Measurements from ENCODE around the gene RANBP1. TPM values are rescaled to one million over a fixed set of nuclear protein-coding genes. Genes with fewer than 3 reads are reported as not detected.
"Not testable (repeated sequence)": the region's sequence is repeated elsewhere in the genome, so short reads cannot be mapped to it uniquely, and the experiment has no call there.

The RANBP1 gene
- total RNA-seq, 1 experiment from 2014 or later = 522 TPM

DNA sequence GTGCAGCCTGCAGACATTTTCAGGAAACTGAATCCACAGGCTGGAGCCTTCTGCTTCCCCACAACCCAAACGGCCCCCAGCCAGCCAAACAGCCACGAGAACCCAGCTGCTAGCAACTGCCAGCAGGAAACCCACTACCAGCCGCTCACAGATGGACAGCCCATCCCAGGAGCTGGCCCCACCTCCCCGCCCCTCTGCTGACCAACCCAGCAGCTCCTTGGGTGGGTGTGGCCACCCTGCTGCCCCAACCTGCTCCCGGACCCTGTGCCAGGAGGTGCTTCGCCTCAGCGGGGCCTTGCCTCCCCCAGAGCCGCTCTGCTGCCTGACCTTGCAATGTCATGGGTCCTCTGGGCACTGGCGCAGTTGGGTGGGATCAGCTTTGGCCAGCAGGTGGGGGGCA, 43.2 kb downstream of the RANBP1 start:
- peaks cover 2 to 13% of the 10 kb centered on the region in 2 experiments; a peak in 4 of 5 replicates for H3K9me3 Mint-ChIP-seq
- WGBS (ENCODE audit: extremely low coverage, insufficient read length, low lambda C conversion rate) = no CpG with 5 or more reads among the region's 9 CpGs
- H4K20me1 ChIP-seq (ENCODE audit: control insufficient read depth, insufficient read depth, insufficient read length) = no peaks in the 10 kb centered on the region

DNA sequence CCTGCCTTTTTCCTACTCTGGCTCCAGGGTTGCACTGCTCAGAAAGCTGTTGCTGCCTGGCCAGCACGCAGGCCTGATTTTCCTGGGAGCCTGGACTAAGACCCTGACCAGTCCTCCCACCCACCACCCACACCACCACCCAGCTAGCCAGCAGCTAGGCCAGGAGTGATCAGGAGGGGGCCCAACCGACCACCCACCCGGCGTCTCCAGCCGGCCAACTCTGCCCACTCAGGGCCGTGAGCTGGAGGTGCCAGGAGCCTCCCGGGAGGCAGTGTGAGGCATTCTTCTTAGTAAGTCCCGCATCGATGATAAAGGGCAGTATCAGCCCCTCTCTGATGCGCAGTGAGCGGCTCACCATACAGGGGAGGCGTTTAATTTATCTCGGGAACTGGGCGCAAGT, 43.6 kb downstream of the RANBP1 start:
- peaks cover 6 to 17% of the 10 kb centered on the region in 2 experiments; a peak in 4 of 5 replicates for H3K9me3 Mint-ChIP-seq
- H3K36me3 Mint-ChIP-seq (ENCODE audit: insufficient read depth in 1 of 3, low read depth in 3 of 3); DNase-seq; H3K4me1 ChIP-seq (ENCODE audit: insufficient read depth, low read length); H3K27me3 ChIP-seq (ENCODE audit: insufficient read depth, low read length); H2BK20ac ChIP-seq (ENCODE audit: low read depth, low read length, poor library complexity, severe bottlenecking); H3K27ac Mint-ChIP-seq; H2AFZ ChIP-seq (ENCODE audit: low read length); H3K79me2 ChIP-seq (ENCODE audit: insufficient read depth, low read length); H3T11ph ChIP-seq (ENCODE audit: low read length); H2BK120ac ChIP-seq (ENCODE audit: low read depth, low read length, poor library complexity, severe bottlenecking); H3K4me3 Mint-ChIP-seq; H2BK5ac ChIP-seq (ENCODE audit: insufficient read length, low read length); H3K4me1 Mint-ChIP-seq; H4K20me1 ChIP-seq (ENCODE audit: control insufficient read depth, insufficient read depth, insufficient read length); H2AK5ac ChIP-seq (ENCODE audit: insufficient read length, low read length); H4K8ac ChIP-seq (replicated peaks; ENCODE audit: insufficient read length, low read depth, low read length); H3K56ac ChIP-seq (ENCODE audit: insufficient read length, low read depth, low read length); H3K4ac ChIP-seq (ENCODE audit: low read depth, low read length); H3K18ac ChIP-seq (ENCODE audit: insufficient read length, low read depth, low read length); H4K5ac ChIP-seq (ENCODE audit: insufficient read length, low read depth, low read length); H3K27me3 Mint-ChIP-seq (ENCODE audit: low read depth); H4K91ac ChIP-seq (ENCODE audit: insufficient read length, low read depth, low read length); H3K23me2 ChIP-seq (ENCODE audit: insufficient read length, low read depth, low read length, poor library complexity, severe bottlenecking); H3K23ac ChIP-seq (ENCODE audit: insufficient read length, low read depth, low read length); H3K79me1 ChIP-seq (ENCODE audit: insufficient read depth, low read depth, low read length, poor library complexity, severe bottlenecking); H3K9ac ChIP-seq (ENCODE audit: extremely low read depth, insufficient read length, low read length); H2BK12ac ChIP-seq (ENCODE audit: insufficient read length, low read depth, low read length); H2BK15ac ChIP-seq (ENCODE audit: low read depth, low read length); H3K9me3 ChIP-seq (ENCODE audit: control insufficient read depth, low read depth, low read length); H3K4me2 ChIP-seq (ENCODE audit: insufficient read depth, insufficient read length, low read length); H3K27ac ChIP-seq (ENCODE audit: insufficient read length, low read depth, low read length): not testable (repeated sequence)
- 0 out of 2 replicates have a peak overlapping the region, but pooled peaks have one; percentile 4 for H3K14ac ChIP-seq (ENCODE audit: insufficient read depth, low read length)
- WGBS (ENCODE audit: extremely low coverage, insufficient read length, low lambda C conversion rate) = no CpG with 5 or more reads among the region's 14 CpGs

More for the DNA sequence above, 43.2 kb downstream of the RANBP1 start:
- H3K14ac ChIP-seq (ENCODE audit: insufficient read depth, low read length) = peak overlapping the region; percentile 4; the same call in 1 of the 2 replicates
- no peaks in the 10 kb centered on the region for H3K4me1 ChIP-seq (ENCODE audit: insufficient read depth, low read length)
- no peak overlapping the region for H4K91ac ChIP-seq (ENCODE audit: insufficient read length, low read depth, low read length)
- H3K4ac ChIP-seq (ENCODE audit: low read depth, low read length) = no peak overlapping the region
- H3K18ac ChIP-seq (ENCODE audit: insufficient read length, low read depth, low read length) = no peak overlapping the region
- Mint-ChIP-seq H3K4me3 (no peak overlapping the region), H3K27me3 (ENCODE audit: low read depth) (no peaks in the 10 kb centered on the region), H3K36me3 (ENCODE audit: insufficient read depth in 1 of 3, low read depth in 3 of 3) (peaks cover 0 to 3% (median 0%) of the 10 kb centered on the region in 3 experiments; a peak in 1 of 7 replicates), H3K27ac (peak overlapping the region in 1 of 3 experiments; percentile 49; a peak in 1 of 7 replicates), H3K4me1 (peaks cover 4 to 11% of the 10 kb centered on the region in 2 experiments)
- H3T11ph ChIP-seq (ENCODE audit: low read length) = no peak overlapping the region
- no peak overlapping the region for H2BK120ac ChIP-seq (ENCODE audit: low read depth, low read length, poor library complexity, severe bottlenecking)
- H3K79me1 ChIP-seq (ENCODE audit: insufficient read depth, low read depth, low read length, poor library complexity, severe bottlenecking) = no peaks in the 10 kb centered on the region
- no peaks in the 10 kb centered on the region for H3K79me2 ChIP-seq (ENCODE audit: insufficient read depth, low read length)
- no peak overlapping the region for H2BK5ac ChIP-seq (ENCODE audit: insufficient read length, low read length)
- no peak overlapping the region for H3K23ac ChIP-seq (ENCODE audit: insufficient read length, low read depth, low read length)
- H4K5ac ChIP-seq (ENCODE audit: insufficient read length, low read depth, low read length) = no peak overlapping the region
- H4K8ac ChIP-seq (replicated peaks; ENCODE audit: insufficient read length, low read depth, low read length) = no peak overlapping the region
- TF ChIP-seq, protein P1, sequence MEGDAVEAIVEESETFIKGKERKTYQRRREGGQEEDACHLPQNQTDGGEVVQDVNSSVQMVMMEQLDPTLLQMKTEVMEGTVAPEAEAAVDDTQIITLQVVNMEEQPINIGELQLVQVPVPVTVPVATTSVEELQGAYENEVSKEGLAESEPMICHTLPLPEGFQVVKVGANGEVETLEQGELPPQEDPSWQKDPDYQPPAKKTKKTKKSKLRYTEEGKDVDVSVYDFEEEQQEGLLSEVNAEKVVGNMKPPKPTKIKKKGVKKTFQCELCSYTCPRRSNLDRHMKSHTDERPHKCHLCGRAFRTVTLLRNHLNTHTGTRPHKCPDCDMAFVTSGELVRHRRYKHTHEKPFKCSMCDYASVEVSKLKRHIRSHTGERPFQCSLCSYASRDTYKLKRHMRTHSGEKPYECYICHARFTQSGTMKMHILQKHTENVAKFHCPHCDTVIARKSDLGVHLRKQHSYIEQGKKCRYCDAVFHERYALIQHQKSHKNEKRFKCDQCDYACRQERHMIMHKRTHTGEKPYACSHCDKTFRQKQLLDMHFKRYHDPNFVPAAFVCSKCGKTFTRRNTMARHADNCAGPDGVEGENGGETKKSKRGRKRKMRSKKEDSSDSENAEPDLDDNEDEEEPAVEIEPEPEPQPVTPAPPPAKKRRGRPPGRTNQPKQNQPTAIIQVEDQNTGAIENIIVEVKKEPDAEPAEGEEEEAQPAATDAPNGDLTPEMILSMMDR (conservative IDR thresholded peaks at IDR 0.05) = no peak
- no peak overlapping the region for H3K9ac ChIP-seq (ENCODE audit: extremely low read depth, insufficient read length, low read length)
- H2BK20ac ChIP-seq (ENCODE audit: low read depth, low read length, poor library complexity, severe bottlenecking) = no peak overlapping the region
- H2AK5ac ChIP-seq (ENCODE audit: insufficient read length, low read length) = no peak overlapping the region
- H3K9me3 ChIP-seq (ENCODE audit: control insufficient read depth, low read depth, low read length) = no peaks in the 10 kb centered on the region
- no peaks in the 10 kb centered on the region for H3K27me3 ChIP-seq (ENCODE audit: insufficient read depth, low read length)
- H2BK15ac ChIP-seq (ENCODE audit: low read depth, low read length) = no peak overlapping the region
- no peak overlapping the region for H2BK12ac ChIP-seq (ENCODE audit: insufficient read length, low read depth, low read length)
- no peak overlapping the region for H3K27ac ChIP-seq (ENCODE audit: insufficient read length, low read depth, low read length)
- H2AFZ ChIP-seq (ENCODE audit: low read length) = no peak overlapping the region
- H3K56ac ChIP-seq (ENCODE audit: insufficient read length, low read depth, low read length) = no peak overlapping the region
- DNase-seq = peak; percentile 88
- peaks cover under 1% of the 10 kb centered on the region for H3K23me2 ChIP-seq (ENCODE audit: insufficient read length, low read depth, low read length, poor library complexity, severe bottlenecking)
- no peak overlapping the region for H3K4me2 ChIP-seq (ENCODE audit: insufficient read depth, insufficient read length, low read length)

Data from H9 (cell line).